ENCODE measurements around the gene ARR3.
"Not testable (repeated sequence)": the region's sequence is repeated elsewhere in the genome, so short reads cannot be mapped to it uniquely, and the experiment has no call there.

The ARR3 gene

GRCh38 chrX:70279081-70279480 lies 10.9 kb downstream of the ARR3 start:
- no peak for DNase-seq

GRCh38 chrX:70280573-70280972 lies 12.4 kb downstream of the ARR3 start:
- no peak for DNase-seq

GRCh38 chrX:70281951-70282350 lies 13.8 kb downstream of the ARR3 start, which contains the start of gene RAB41:
Gene RAB41 (plus strand): TSS chrX:70282172. CDS start chrX:70282218, 46 bp downstream.
- no peak for DNase-seq

GRCh38 chrX:70289168-70289792 lies 21.1 kb downstream of the ARR3 start:
- no peak for DNase-seq

GRCh38 chrX:70289793-70290770 lies 21.9 kb downstream of the ARR3 start, which contains the start of the genes KIF4A and PDZD11:
Gene KIF4A (plus strand): TSS chrX:70290104. CDS start chrX:70290459, 355 bp downstream.
Gene PDZD11 (minus strand): TSS chrX:70289927. CDS start chrX:70289341, 586 bp downstream.
- DNase-seq: peak in 56 of 58 donors; percentile 1 to 79 (median 51)

- DNase-seq: no peak
Observed at GRCh38 chrX:70292788-70293187, 24.7 kb downstream of the ARR3 start.

GRCh38 chrX:70293621-70294020 lies 25.5 kb downstream of the ARR3 start:
- DNase-seq: no peak

- DNase-seq: no peak
Observed at GRCh38 chrX:70301716-70302115, 33.6 kb downstream of the ARR3 start.

- no peak for DNase-seq
Observed at GRCh38 chrX:70313503-70313902, 45.4 kb downstream of the ARR3 start.

GRCh38 chrX:70322784-70323183 lies 54.6 kb downstream of the ARR3 start:
- DNase-seq: no peak

GRCh38 chrX:70323628-70324027 lies 55.5 kb downstream of the ARR3 start:
- DNase-seq: not testable (repeated sequence)

- no peak for DNase-seq
Observed at GRCh38 chrX:70324326-70324725, 56.2 kb downstream of the ARR3 start.

- DNase-seq: no peak
Observed at GRCh38 chrX:70331161-70331560, 63.0 kb downstream of the ARR3 start.

Measured in anterior cingulate cortex (tissue), 58 donors.